GM12892 (cell line): ENCODE data around the gene WNT16.

Source experiments
- POLR2A ChIP-seq: IDR thresholded peaks from 2 replicates; pipeline ENCODE4 v1.6.1; 2011; ENCODE audit warnings: low read depth, low read length, control low read depth
- POLR2AphosphoS5 ChIP-seq: IDR thresholded peaks from 2 replicates; pipeline ENCODE4 v1.6.1; 2011; ENCODE audit warnings: low read depth, low read length, control low read depth
- TAF1 ChIP-seq: IDR thresholded peaks from 2 replicates; pipeline ENCODE4 v1.6.1; 2011; ENCODE audit warnings: low read depth, mild to moderate bottlenecking, control low read depth, low read length, borderline replicate concordance

DNA sequence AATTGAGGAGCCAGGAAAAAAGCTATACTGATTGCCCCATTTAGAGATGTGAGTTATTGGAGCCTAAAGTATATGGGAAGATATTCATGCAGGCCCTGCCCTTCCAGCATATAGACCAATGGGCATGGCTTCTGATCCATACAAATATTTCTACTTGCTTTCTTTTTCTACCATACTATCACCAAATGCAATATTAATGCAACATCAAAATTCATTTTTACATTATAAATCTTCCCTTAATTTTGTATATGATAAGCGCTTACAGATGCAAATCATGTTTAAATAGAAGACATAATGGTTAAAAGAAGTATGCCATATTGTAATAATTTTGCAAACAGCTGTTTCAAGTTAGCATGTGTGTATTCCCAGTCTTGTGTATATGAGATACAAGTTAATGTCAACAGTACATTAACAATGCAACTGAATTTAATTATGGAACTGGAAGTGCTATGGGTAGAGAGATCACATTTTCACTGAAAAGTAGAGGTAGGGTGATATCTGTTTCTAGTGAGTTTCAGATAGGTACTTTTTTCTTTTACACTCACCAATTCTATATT, 24.6 kb upstream of the WNT16 start:
- no peak for TF ChIP-seq POLR2AphosphoS5
- TF ChIP-seq POLR2A = no peak
- no peak for TF ChIP-seq TAF1
